HEK293T (cell line): ENCODE measurements around the gene STXBP1.

ENCODE experiments used
- CTBP1 ChIP-seq: fragments of 450-650 bp; IDR thresholded peaks from 2 replicates; pipeline ENCODE4 v1.6.1; 2016; ENCODE audit warnings: borderline replicate concordance
- FOXK2 ChIP-seq: fragments of 450-650 bp; IDR thresholded peaks from 2 replicates; pipeline ENCODE4 v1.6.1; 2016; ENCODE audit warnings: mild to moderate bottlenecking
- L3MBTL2 ChIP-seq: fragments of 450-650 bp; conservative IDR thresholded peaks from 2 replicates; pipeline ENCODE4 v1.6.1; 2016; ENCODE audit warnings: mild to moderate bottlenecking
- NFRKB ChIP-seq: fragments of 450-650 bp; IDR thresholded peaks from 2 replicates; pipeline ENCODE4 v1.6.1; 2016; ENCODE audit warnings: mild to moderate bottlenecking, moderate library complexity
- SP1 ChIP-seq: fragments of 450-650 bp; IDR thresholded peaks from 2 replicates; pipeline ENCODE4 v1.6.1; 2017
- SUZ12 ChIP-seq: fragments of 450-650 bp; IDR thresholded peaks from 2 replicates; pipeline ENCODE4 v1.6.1; 2016; ENCODE audit warnings: mild to moderate bottlenecking

DNA sequence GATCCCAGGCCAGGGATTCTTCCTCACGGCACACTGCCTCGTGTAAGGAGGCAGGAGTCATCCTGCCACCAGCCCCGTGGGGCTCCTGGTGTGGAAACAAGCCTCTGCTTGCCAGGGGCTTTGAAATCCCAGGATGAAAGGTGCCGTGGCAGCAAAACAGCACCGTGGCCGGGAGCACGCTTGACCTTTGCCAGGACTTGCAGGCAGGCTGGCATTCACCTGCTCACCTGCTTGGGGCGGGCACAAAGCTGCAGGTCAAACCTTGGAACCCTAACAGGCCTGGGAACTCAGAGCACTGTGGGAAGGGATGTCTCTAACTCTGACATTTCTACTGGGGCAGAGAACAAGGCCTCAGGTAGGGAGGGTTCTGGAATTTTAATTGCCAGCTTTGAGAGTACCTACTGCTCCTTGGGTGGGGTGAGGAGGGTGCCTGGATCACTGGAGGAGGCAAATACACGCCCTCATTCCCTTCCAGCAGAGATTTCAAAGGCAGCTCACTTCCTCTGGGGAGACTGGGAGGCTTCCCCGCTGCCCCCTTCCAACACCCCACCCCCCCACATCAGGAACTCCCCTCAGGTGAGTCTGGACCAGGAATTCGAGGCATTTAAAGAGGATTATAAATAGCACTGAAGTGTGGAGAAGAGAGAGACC is 45.6 kb upstream of the STXBP1 start:
- TF ChIP-seq SUZ12 (no peak), L3MBTL2 (no peak), CTBP1 (no peak), NFRKB (no peak), FOXK2 (no peak), SP1 (no peak)
